GM23338 (cell line): ENCODE measurements around the gene GPC6. TPM values are rescaled to one million over a fixed set of nuclear protein-coding genes. Genes with fewer than 3 reads are reported as not detected.

ENCODE experiments used
- ZNF114 ChIP-seq: fragments of 250-450 bp; sonication (Bioruptor Pico); IDR thresholded peaks from 2 replicates; pipeline ENCODE4 v1.5.0; 2020; ENCODE audit warnings: mild to moderate bottlenecking, moderate library complexity
- ZNF462 ChIP-seq: fragments of 250-450 bp; sonication (Bioruptor Pico); IDR thresholded peaks from 2 replicates; pipeline ENCODE4 v1.5.0; 2020; ENCODE audit warnings: mild to moderate bottlenecking, moderate library complexity
- polyA plus RNA-seq: library from polyadenylated mRNA; unstranded; fragments of >200 nt; fragmentation: Nextera tagmentation; extraction: Ambion mirVana; gene quantifications from 2 replicates; pipeline ENCODE4 v1.2.1, GENCODE V29; 2016
- total RNA-seq: library from RNA; depleted of rRNA; stranded (reverse); fragments of >200 nt; shearing (Covaris generic); gene quantifications from 2 replicates; pipeline ENCODE4 v1.2.3, GENCODE V29; 2014
- TF ChIP-seq, protein P1 (sequence below): IDR thresholded peaks from one replicate; pipeline ENCODE4 v1.6.1; 2018; ENCODE audit warnings: antibody characterized with exemption; ENCODE audit not compliant: unreplicated experiment
- TF ChIP-seq, protein P2 (sequence below): IDR thresholded peaks from 2 replicates; pipeline ENCODE4 v1.6.1; 2016; ENCODE audit warnings: antibody characterized with exemption

The GPC6 gene
- total and polyA plus RNA-seq, 2 experiments from 2014 or later, result 6.4 to 28.6 TPM

GRCh38 chr13:94331281-94331680 lies 1104.7 kb downstream of the GPC6 start (continued):
- TF ChIP-seq ZNF462 (CRISPR knock-in tag) (no peak), ZNF114 (CRISPR knock-in tag) (no peak)
- TF ChIP-seq, protein P1, sequence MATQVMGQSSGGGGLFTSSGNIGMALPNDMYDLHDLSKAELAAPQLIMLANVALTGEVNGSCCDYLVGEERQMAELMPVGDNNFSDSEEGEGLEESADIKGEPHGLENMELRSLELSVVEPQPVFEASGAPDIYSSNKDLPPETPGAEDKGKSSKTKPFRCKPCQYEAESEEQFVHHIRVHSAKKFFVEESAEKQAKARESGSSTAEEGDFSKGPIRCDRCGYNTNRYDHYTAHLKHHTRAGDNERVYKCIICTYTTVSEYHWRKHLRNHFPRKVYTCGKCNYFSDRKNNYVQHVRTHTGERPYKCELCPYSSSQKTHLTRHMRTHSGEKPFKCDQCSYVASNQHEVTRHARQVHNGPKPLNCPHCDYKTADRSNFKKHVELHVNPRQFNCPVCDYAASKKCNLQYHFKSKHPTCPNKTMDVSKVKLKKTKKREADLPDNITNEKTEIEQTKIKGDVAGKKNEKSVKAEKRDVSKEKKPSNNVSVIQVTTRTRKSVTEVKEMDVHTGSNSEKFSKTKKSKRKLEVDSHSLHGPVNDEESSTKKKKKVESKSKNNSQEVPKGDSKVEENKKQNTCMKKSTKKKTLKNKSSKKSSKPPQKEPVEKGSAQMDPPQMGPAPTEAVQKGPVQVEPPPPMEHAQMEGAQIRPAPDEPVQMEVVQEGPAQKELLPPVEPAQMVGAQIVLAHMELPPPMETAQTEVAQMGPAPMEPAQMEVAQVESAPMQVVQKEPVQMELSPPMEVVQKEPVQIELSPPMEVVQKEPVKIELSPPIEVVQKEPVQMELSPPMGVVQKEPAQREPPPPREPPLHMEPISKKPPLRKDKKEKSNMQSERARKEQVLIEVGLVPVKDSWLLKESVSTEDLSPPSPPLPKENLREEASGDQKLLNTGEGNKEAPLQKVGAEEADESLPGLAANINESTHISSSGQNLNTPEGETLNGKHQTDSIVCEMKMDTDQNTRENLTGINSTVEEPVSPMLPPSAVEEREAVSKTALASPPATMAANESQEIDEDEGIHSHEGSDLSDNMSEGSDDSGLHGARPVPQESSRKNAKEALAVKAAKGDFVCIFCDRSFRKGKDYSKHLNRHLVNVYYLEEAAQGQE, result no peak
- TF ChIP-seq, protein P2, sequence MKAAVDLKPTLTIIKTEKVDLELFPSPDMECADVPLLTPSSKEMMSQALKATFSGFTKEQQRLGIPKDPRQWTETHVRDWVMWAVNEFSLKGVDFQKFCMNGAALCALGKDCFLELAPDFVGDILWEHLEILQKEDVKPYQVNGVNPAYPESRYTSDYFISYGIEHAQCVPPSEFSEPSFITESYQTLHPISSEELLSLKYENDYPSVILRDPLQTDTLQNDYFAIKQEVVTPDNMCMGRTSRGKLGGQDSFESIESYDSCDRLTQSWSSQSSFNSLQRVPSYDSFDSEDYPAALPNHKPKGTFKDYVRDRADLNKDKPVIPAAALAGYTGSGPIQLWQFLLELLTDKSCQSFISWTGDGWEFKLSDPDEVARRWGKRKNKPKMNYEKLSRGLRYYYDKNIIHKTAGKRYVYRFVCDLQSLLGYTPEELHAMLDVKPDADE, result no peak
